ENCODE data around the gene CD63.

The CD63 gene

DNA sequence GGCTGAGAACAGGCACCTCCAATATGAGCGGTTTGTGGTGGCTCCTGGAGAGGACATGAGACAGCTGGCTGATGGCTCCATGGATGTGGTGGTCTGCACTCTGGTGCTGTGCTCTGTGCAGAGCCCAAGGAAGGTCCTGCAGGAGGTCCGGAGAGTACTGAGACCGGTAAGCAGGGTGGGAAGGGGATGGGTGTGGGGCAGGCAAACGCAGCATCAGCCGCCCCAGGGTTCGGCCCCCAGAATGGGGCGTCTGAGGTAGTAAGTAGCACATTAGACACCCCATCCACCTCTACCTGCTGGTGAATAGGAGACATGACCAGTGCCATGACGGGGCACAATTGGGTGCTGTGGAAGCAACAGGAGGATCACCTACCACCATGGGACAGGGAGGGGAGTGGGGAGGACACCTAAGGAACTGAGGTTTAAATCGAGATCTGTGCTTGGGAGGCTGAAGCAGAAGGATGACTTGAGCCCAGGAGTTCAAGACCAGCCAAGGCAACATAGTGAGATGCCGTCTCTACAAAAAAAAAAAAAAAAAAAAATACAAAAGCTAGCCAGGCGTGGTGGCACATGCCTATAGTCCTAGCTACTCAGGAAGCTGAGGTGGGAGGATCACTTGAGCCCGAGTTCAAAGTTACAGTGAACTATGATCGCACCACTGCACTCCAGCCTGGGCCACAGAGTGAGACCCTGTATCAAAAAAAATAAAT is 46.6 kb downstream of the CD63 start:
- in situ Hi-C loops (cut with MboI; ENCODE audit: low sequenced_read_pairs, unreplicated experiment), result no loop called here
- no peak for DNase-seq (ENCODE audit: low spot score)
- TF ChIP-seq, protein P1, sequence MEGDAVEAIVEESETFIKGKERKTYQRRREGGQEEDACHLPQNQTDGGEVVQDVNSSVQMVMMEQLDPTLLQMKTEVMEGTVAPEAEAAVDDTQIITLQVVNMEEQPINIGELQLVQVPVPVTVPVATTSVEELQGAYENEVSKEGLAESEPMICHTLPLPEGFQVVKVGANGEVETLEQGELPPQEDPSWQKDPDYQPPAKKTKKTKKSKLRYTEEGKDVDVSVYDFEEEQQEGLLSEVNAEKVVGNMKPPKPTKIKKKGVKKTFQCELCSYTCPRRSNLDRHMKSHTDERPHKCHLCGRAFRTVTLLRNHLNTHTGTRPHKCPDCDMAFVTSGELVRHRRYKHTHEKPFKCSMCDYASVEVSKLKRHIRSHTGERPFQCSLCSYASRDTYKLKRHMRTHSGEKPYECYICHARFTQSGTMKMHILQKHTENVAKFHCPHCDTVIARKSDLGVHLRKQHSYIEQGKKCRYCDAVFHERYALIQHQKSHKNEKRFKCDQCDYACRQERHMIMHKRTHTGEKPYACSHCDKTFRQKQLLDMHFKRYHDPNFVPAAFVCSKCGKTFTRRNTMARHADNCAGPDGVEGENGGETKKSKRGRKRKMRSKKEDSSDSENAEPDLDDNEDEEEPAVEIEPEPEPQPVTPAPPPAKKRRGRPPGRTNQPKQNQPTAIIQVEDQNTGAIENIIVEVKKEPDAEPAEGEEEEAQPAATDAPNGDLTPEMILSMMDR (IDR thresholded peaks at IDR 0.05; ENCODE audit: borderline replicate concordance, control extremely low read depth, extremely low read depth, insufficient read depth, missing control alignments), result no peak

DNA sequence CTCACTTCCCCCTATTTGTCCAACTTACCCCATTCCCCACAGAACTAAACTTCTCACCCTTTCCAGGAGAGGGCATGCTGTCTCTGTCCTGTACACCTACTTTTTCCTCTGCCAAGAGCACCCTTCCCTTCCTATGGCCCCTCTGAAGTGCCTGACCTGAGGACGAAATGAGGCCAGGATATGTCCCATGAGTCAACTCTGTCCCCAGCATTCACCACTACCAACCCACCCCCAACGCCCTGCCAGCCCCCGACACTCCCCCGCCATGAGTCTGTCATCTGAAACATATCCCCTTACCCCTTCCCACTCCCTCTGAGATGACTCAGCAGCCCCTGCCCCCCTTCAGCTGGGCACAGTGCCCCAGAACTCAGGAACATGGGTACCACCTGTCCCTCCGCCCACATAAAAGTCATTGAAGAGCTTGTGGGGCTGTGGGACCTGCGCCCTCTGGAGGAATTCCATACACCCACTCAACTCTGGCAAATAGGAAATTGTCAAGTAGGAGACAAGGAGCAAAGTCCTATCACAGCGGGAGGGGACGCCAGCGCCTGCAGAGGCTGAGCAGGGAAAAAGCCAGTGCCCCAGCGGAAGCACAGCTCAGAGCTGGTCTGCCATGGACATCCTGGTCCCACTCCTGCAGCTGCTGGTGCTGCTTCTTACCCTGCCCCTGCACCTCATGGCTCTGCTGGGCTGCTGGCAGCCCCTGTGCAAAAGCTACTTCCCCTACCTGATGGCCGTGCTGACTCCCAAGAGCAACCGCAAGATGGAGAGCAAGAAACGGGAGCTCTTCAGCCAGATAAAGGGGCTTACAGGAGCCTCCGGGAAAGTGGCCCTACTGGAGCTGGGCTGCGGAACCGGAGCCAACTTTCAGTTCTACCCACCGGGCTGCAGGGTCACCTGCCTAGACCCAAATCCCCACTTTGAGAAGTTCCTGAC is 47.4 kb downstream of the CD63 start:
- TF ChIP-seq, protein P1 (IDR thresholded peaks at IDR 0.05; ENCODE audit: borderline replicate concordance, control extremely low read depth, extremely low read depth, insufficient read depth, missing control alignments), result no peak
- in situ Hi-C loops (cut with MboI; ENCODE audit: low sequenced_read_pairs, unreplicated experiment), result no loop called here

DNA sequence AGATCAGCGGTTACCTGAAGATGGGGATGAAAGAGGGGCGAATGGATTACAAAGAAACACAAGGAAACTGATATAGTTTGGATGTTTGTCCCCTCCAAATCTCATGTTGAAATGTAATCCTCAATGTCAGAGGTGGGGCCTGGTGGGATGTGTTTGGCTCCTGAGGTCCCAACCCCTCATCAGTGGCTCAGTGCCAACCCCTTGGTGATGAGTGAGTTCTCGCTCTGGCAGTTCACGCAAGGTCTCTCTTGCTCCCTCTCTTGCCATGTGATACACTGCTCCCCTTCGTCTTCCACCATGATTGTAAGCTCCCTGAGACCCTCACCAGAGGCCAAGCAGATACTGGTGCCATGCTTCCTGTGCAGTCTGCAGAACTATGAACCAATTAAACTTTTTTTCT is 49.1 kb downstream of the CD63 start:
- in situ Hi-C loops (cut with MboI; ENCODE audit: low sequenced_read_pairs, unreplicated experiment), result no loop called here
- DNase-seq (ENCODE audit: low spot score), result no peak
- TF ChIP-seq, protein P1 (IDR thresholded peaks at IDR 0.05; ENCODE audit: borderline replicate concordance, control extremely low read depth, extremely low read depth, insufficient read depth, missing control alignments), result no peak

More for the DNA sequence above, 47.4 kb downstream of the CD63 start:
- no peak for DNase-seq (ENCODE audit: low spot score)

DNA sequence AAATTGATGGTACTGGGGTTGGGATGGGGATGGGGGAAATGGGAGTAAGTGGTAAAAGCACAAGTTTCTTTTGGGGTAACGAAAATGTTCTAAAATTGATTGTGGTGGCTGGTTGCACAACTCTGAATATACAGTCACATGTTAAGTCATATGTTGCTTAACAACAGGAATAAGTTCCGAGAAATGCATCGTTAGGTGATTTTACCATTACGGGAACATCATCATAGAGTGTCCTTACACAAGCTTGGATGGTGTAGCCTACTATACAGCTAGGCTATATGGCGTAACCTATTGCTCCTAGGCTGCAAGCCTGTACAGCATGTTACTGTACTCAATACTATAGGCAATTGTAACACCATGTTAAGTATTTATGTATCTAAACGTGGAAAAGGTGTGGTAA is 52.1 kb downstream of the CD63 start:
- TF ChIP-seq, protein P1 (IDR thresholded peaks at IDR 0.05; ENCODE audit: borderline replicate concordance, control extremely low read depth, extremely low read depth, insufficient read depth, missing control alignments), result no peak
- no peak for DNase-seq (ENCODE audit: low spot score)
- in situ Hi-C loops (cut with MboI; ENCODE audit: low sequenced_read_pairs, unreplicated experiment), result no loop called here

DNA sequence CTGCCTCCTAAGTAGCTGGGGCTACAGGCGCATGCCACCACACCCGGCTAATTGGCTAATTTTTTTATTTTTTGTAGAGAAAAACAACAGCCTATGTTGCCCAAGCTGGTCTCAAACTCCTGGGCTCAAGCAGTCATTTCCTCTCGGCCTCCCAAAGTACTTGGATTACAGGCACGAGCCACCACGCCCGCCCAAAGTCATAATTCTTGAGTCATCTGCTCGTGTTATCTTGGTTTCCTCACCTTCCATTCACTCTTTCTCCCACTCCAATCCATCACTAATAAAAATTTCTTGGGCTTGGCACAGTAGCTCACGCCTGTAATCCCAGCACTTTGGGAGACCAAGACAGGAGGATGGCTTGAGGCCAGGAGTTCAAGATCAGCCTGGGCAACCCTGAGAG is 53.1 kb downstream of the CD63 start:
- TF ChIP-seq, protein P1 (IDR thresholded peaks at IDR 0.05; ENCODE audit: borderline replicate concordance, control extremely low read depth, extremely low read depth, insufficient read depth, missing control alignments), result no peak
- in situ Hi-C loops (cut with MboI; ENCODE audit: low sequenced_read_pairs, unreplicated experiment), result no loop called here
- DNase-seq (ENCODE audit: low spot score), result no peak
